VCaP (cell line): Measurements from ENCODE around the gene ADAMTS12.

ENCODE experiments used
- H3K27ac ChIP-seq: fragments of 450-650 bp; 2 replicates; pipeline ENCODE4 v1.5.1; 2017
- TF ChIP-seq, protein P1 (sequence below): fragments of 450-650 bp; conservative IDR thresholded peaks from 2 replicates; pipeline ENCODE4 v1.5.1; 2017; ENCODE audit warnings: mild to moderate bottlenecking, moderate library complexity

ADAMTS12 gene

DNA sequence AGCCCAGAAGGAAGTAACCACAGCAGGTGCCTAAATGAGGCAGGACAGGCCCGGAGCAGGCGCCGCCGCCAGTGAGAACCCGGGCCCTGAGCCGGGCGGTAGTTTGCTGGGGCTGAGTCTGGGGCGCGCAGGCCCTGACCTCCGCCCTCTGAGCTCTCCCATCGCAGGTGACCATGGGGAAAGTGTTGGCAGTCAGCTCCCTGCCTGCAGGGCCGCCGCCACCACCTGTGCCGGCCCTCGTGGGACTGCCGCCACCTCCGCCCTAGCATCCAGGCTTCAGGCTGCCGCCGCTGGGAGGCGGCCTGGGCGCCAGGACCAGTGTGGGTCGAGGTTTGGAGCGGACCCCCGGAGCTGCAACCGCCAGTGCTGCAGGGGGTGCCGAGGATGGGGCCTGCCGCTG, 389.9 kb downstream of the ADAMTS12 start:
- TF ChIP-seq, protein P1, sequence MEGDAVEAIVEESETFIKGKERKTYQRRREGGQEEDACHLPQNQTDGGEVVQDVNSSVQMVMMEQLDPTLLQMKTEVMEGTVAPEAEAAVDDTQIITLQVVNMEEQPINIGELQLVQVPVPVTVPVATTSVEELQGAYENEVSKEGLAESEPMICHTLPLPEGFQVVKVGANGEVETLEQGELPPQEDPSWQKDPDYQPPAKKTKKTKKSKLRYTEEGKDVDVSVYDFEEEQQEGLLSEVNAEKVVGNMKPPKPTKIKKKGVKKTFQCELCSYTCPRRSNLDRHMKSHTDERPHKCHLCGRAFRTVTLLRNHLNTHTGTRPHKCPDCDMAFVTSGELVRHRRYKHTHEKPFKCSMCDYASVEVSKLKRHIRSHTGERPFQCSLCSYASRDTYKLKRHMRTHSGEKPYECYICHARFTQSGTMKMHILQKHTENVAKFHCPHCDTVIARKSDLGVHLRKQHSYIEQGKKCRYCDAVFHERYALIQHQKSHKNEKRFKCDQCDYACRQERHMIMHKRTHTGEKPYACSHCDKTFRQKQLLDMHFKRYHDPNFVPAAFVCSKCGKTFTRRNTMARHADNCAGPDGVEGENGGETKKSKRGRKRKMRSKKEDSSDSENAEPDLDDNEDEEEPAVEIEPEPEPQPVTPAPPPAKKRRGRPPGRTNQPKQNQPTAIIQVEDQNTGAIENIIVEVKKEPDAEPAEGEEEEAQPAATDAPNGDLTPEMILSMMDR = no peak
- H3K27ac ChIP-seq = no peak overlapping the region

DNA sequence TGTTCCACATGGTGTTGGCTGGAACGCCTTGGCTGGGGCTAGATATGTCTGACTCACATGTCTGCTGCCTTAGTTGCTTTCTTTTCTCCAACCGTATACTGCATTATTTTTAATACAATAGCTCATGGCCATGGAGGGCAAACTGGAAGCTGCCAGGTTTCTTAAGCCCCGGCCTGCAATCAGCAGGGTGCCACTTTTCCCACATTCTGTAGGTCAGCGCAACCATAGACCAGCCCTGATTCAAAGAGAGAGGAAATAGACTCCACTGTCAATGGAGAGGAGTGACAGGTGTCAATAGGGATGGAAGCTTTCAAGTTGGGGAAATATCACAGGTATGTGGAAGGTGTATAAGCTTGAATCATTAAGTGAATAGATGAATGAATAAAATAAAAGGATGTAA, 390.5 kb downstream of the ADAMTS12 start:
- no peak overlapping the region for H3K27ac ChIP-seq
- TF ChIP-seq, protein P1 = no peak

DNA sequence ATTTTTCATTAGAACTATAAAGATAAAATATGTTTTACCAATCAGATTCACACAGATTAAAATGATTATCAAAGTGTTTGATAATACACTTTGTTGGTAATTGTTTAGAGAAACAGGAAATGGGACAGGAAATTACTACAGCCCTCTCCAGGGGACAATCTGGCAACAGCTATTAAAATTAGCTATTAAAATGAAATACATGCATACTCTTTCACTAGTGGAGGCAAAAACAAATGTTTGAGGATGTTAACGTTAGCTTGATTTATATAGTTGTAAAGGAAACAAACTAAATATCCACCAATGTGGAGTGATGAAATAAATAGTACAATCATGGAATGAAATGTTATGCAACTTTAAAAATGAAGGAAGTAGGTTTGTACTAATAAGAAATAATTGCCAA, 397.3 kb downstream of the ADAMTS12 start:
- H3K27ac ChIP-seq = peak overlapping the region; percentile 46
- TF ChIP-seq, protein P1 = no peak

DNA sequence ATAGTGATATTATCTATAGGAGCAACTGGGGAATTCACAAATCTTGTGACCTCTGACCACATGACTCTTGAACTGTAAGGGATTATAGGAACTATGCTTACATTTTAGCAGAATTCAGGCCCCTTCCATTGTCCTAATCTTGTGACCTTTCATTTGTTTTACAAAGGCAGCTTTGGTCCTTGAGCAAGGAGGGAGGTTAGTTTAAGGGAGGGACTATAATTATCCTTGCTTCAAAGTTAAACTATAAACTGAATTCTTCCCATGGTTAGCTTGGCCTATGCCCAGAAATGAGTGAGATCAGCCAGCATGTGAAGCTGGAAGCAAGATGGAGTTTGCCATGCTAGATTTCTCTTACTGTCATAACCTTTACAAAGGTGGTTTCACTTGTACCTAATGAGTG, 399.8 kb downstream of the ADAMTS12 start:
- TF ChIP-seq, protein P1 = no peak
- H3K27ac ChIP-seq = no peak overlapping the region

DNA sequence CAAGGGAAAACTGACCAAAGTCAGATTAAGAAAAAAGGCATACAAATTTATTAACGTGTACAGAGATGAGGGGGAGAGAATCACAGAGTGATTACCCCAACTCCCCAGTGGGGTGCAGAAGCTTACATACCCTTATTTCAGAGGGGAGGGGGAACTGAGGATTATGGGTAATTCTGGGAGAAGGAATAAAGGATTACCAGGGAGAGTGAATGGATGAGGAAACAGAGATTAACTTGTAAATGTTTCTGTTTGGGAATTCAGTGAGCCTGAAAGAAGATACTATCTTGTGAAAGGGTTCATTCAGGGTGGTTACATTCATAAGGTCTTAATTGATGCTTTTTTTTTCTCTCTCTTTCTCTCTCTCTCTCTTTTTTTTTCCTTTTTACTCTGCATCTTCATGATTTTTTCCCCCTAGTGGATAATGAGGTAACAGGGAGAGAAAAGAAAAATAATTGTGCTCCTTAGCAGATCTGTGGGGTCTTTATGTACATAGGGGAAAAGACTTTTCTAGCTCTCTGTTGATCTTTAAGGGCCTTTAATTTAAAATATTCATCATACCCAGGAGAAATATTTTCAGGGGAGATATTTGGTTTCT, 401.6 kb downstream of the ADAMTS12 start:
- H3K27ac ChIP-seq = no peak overlapping the region
- TF ChIP-seq, protein P1 = no peak

DNA sequence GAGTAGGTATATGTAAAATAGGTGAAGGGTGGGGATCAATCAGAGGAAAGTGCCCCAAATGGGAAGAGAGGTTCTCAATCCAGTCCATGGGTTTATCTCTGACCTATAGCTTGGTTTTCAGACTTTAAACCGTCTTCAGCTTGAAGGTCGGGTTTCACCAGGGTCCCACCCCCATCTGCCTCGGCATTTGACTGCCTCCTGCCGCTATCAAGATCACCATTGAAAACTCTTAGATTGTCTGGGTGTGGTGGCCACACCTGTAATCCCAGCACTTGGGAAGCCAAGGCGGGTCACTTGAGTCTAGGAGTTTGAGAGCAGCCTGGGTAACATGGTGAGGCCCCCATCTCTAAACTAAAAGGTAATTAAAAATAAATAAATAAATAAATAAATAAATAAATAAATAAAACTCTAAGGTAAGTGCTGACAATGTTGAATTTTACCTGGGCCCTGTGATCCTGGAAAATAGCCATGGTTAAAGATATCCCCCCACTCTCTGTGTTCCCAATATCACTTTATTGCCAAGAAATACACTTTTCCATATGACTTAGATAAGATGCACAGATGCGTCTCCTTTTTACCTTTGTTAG, 402.2 kb downstream of the ADAMTS12 start:
- H3K27ac ChIP-seq = no peak overlapping the region
- TF ChIP-seq, protein P1 = no peak

DNA sequence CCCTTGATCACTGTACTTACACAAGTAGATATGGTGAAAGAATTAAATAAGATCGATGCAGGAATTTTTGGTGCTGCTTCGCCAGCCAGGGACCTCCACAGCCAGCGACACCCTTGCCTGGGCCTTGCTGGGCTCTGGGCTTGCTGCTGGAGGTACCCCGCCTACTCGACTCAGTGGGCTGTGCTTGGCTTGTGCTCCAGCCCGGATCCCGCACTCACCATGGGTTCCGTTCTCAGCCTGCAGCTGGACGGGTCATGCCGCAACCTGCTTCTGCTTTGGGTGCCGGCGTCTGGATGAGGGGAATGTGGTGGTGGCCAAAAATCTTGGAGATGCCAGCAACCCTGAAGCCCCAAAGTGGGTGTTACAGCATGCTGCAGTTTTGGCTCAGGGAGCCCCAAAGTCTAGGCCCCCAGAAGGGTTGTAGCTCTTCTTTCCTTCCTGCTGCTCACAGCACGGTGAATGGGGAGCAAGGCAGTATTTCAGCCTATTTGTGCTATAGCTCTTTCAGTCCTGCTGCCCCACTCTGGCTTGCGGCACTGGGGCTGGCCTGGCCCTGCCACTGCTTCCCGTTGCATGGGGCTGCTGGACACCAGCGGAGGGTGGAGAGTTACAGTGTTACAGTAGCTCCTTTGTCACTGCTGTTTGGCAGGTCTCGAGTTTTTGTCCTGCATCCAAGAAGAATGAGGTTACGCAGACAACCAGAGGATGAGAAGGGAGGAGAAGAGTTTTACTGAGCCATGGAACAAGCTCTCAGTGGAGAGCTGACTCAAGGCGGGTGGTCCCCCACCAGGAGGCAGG, 403.0 kb downstream of the ADAMTS12 start:
- TF ChIP-seq, protein P1 = no peak
- no peak overlapping the region for H3K27ac ChIP-seq
